ENCODE results near the gene EIF5B.

DNA sequence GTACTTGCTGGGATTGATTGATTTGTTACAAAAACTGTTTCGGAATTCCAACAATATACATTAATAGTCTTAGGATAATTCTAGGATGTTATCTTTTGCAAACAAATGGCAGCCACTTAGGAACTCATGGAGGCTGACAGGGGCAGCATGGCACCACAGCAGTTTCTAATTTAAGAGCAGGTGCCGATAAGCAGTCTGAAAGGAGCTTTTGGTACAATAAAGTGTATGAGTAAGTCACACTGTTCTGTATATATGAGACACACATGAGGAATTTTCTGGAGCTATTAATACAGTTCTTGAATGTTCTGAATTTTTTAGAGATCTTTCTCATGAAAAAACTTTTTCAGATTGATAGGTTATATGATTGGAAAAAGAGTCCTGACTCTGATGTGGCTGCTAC, 52.2 kb downstream of the EIF5B start:
- TF ChIP-seq, protein P1, sequence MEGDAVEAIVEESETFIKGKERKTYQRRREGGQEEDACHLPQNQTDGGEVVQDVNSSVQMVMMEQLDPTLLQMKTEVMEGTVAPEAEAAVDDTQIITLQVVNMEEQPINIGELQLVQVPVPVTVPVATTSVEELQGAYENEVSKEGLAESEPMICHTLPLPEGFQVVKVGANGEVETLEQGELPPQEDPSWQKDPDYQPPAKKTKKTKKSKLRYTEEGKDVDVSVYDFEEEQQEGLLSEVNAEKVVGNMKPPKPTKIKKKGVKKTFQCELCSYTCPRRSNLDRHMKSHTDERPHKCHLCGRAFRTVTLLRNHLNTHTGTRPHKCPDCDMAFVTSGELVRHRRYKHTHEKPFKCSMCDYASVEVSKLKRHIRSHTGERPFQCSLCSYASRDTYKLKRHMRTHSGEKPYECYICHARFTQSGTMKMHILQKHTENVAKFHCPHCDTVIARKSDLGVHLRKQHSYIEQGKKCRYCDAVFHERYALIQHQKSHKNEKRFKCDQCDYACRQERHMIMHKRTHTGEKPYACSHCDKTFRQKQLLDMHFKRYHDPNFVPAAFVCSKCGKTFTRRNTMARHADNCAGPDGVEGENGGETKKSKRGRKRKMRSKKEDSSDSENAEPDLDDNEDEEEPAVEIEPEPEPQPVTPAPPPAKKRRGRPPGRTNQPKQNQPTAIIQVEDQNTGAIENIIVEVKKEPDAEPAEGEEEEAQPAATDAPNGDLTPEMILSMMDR (conservative IDR thresholded peaks at IDR 0.05 in 1 of 2, IDR thresholded peaks at IDR 0.05 in 1 of 2; ENCODE audit: low read depth in 1 of 2, low read length in 2 of 2): no peak
- no peak for TF ChIP-seq EZH2 (IDR thresholded peaks at IDR 0.05; ENCODE audit: low read length, missing control alignments)
